Measurements from ENCODE around the gene PASK.

The PASK gene

DNA sequence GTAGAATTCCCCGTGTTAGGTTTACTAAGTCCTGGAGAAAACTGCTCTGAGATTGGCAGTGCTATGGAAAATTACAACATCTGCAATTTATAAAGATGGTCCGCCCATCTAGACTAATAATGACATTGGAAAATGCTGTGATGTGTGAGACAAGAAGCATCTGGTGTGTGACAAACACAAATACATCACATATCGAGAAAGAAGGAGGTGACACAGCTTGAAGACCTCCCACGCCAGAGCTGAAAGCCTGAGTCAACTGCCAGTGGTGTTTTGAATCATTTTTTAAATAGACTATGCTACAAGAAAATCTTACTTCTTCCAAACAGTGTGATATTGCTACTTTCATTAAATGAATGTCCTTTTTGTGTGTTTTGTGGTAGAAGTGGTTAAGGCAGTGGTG, 30.6 kb upstream of the PASK start:
- no peak for DNase-seq

DNA sequence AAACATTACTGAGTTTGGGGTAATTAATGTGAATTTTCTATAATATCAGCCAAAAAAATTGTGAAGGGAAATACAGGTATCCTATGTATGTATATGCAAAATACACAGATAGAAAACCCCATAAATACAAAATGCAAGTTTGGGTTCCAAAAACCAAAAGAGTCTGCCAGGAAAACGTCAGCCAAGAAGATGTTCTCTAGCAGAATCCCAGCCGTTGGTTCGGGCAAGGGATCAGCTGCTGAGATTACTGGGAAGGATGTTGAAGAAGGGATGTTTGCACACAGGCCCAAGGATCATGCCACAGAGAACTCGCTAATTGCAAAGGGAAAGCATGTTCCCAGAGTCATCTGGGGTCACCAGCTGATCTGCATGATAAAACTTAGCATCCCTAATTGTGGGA, 29.7 kb upstream of the PASK start:
- DNase-seq = no peak

DNA sequence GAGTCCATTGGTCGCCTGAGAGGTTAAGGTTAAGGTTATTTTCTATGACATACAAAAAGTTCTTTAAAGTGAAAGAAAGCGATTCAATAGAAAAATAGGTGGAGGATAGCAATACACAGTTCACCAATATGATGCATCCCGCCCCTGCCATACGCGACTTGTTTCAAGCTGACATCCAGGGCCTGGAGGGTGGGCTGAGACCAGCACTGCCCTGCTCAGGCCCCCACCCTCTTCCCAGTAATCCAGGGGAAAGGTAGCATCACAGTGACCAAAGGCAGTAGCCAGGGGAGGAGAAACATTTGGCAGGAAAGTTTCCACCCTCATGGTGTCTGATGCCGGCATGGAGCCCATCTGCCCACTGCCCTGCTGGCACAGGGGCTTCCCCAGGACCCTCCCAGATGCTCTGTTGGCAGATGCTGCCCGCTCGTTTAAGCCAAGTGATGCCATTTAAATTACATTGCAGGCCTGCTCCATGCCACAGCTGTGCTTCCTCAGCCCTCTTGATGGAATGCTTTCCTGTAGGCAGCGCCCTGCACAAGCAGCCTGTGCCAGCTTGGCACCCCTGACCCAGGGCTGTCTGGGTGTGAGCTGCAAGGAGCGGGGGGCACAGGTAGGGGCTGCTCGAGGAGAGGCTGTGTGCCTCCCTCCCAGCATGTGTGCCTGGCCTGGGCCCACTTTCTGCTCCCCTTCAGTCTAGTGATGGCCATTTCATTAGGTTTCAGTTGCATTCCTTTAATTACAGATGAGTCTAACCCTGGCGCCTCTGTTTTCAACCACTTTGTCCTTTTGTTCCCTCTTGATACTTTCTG, 28.5 kb upstream of the PASK start:
- no peak for DNase-seq

DNA sequence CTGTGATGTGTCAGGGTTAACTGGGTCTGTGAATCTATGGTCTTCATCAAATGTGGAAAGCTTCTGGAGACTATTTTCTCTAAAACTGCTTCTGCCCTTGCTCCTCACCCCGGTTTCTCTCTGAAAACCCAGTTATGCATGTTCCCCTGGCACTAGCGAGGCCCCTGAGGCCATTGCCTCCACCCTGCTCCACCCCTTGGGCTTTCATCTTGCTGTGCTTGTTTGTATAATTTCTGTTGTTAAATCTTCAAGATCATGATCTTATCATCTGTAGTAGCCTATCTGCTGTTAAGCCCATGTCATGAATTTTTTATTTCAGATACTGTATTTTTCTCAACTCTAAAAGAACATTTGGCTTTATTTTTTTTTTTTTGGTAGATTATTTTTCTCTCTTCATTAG, 24.3 kb upstream of the PASK start:
- no peak for DNase-seq

DNA sequence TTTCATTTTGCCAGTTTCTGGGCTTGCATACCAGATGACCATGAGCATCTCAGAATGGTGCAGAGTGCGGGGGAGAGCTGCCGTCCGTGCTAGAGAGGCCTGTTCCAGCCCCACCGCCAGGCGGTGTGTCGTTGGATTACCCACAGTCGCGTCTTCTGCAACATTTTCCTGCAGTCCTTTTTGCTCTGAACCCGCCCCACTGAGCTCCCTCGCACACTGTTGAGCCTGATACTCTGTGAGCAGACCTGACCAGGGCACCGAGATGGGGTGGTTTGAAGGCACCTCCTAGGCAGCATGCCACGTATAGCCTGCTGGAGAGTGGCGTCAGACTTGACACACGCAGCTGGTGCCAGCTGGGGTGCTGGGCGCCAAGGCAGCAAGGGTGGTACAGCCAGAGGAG, 19.1 kb upstream of the PASK start:
- no peak for DNase-seq

DNA sequence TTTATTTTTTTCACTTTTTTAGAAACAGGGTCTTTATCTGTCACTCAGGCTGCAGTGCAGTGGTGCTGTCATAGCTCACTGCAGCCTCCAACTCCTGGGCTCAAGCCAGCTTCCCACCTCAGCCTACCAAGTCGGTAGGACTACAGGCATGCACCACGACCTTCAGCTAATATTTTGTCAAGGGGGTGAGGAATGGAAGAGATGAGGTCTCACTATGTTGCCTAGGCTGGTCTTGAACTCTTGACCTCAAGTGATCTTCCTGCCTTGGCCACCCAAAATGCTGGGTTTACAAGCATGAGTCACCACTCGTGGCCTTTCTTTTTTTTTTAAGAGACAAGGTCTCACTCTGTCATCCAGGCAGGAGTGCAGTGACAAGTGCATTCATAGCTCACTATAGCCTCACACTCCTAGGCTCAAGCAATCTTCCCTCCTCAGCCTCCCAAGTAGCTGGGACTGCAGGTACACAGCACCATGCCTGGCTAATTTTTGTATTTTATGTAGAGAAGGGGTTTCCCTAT, 14.4 kb upstream of the PASK start:
- no peak for DNase-seq

DNA sequence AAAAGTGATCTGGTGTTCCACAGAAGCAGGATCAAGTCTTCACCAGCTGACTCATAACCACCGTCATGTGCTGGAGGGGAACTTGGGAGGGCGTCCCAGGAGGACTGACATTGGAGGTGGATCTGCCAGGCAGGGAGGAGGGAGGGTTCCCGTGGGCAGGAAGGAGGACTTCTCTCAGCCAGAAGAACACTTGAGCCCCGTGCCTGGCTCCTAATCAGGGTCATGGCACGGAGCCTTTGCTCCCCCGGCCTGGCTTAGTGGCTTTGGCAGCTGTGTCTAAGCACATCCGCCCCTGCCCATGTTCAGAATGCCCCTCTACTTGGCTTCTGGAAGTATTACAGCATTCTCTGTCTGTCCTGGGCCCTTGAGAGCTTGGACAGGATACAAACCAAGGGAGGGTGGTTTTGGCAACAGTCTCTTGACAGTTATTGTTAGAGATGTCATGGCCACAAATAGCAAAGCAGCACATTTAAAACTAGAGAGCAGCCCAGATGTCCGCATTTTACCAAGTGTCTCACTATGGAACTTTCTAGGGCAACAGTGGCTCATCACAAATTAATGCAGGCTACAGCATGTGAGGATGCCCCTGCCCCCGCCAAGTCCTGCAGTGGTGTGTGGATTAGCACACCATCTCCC, 12.5 kb upstream of the PASK start:
- DNase-seq = peak; percentile 54

DNA sequence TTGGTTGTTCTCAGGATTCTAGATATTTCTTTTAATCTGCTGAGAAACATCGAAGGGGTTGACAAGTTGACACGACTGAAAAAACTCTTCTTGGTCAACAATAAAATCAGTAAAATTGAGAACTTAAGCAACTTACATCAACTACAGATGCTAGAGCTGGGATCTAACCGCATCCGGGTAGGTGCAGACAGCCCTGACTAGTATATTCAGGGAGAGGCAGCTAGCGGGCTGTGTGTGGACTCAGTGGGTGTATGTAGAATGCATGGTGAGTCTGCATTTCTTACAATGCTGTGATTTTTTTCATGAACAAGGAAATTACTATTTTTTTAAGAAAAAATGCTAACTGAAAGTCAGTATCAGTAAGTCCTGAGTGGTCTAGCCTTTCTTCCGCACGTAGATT, 11.0 kb upstream of the PASK start:
- no peak for DNase-seq

DNA sequence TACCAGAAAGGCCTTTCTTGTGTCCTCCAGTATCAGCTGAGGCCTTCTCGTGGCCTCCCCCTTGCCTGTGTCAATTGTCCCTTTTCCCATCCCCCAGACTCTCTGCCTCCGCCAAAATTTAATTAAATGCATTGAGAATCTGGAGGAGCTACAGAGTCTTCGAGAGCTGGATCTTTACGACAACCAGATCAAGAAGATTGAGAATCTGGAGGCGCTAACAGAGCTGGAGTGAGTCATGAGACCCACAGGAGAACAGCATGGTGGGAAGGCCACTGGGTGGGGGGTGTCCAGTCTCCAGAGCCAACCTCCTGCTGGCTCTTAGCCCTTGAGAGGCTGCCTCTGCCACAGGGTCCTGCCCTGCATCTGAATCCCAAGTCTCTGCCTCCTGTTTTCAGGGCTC, 9.8 kb upstream of the PASK start:
- DNase-seq = no peak

DNA sequence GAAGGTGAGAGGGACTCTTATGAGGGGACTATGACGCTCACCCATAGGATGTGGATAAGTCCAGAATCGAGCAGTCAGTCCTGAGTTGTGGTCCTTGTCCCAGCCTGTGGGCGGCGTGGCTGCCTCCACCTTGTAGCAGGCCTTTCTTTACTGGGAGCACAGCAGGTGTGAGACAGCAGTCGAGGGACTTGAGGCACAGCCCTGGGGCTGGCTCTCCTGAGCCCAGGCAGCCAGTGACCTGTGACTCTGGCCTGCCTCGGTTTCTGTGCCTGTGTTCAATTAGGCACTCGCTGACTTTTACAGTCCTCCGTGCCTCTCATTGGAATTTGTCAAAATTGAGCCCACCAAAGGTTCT, 9.3 kb upstream of the PASK start:
- DNase-seq = no peak

DNA sequence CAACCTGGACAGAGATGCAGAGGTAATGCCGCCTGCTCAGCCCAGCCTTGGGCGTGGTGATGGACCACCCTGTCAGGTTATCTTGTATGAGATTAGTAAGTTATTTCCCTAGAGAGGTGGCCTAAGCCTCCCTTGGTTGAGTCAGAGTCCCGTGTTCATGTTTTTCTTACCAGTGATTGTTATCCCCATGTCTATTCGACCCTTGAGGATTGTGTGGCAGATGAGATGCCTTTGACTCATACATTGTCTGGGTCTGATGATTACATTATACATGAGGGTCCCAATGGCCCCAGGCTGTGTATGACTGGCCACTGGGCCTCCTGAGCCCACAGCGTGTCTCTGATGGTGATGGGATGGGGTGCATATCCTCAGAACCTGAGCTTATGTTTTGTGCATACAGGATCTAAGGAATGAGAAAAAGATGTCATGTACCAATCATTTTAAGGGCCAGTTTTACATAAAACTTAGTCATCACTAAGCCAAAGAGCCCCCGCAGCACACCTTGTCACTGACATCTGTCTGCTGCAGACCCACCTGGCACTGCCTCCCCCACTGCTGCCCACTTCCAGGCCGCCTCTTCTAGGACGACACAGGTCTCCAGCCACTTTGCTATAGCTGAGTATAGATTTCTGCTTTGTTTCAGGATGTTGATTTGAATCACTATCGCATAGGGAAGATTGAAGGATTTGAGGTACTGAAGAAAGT, 8.7 kb upstream of the PASK start:
- DNase-seq = peak; percentile 65

DNA sequence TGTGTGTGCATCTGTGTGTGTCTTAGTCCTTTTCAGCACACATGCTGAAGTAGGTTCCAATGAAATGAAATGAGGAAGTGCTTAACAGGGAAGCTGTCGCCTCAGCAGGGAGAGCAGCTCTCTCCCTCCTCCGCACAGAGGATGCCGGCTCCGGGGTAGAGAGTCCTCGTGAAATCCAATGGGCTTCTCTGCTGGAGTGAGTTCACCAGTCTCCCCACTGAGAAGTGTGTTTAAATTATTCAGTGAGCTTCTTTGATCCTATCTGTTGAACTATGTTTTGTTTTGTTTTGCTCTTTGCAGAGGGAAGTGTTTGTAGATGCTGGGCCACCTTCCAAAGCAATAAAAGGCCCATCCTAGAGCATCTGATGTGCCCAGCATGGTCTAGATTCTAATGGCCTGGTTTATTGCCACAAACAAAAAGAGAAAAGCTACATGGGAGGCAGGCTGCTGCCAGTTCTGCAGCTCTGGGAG, 7.7 kb upstream of the PASK start:
- no peak for DNase-seq

DNA sequence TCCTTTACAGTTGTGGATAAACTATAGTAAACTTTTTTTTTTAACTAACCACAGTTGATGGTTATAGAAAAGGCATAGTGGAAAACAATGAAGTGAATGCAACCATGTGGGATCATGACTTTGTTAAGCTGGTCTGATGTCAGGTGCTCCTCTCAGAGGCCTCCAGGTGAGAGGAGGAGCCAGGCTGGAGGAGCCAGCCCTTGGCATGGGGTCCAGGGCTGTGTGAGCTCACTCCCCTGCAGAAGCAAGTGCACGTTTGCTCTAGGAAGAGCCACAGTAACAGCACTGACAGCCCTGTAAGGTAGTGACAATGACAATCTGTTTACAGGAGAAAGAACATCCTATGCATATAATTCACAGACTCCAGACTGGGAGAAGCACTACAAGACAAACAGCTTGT, 6.7 kb upstream of the PASK start:
- no peak for DNase-seq

DNA sequence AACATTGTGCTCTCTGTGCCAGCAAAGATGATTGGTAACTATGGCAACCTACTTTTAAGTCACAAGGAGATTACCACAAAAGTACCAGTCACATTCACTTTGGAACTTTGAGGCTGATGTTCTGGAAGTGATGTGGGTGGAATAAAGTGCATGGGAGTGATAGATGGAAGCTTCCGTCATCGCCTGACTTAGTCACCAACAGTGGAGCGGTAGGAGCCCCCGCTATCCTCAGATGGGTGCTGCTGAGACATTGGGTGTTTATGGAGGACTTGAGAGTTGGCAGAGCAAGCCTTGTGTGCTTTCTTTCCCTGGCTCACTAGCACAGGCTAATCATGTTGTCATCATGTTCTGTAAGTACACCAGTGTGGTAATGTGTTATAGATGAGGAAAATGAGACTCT, 5.6 kb upstream of the PASK start:
- no peak for DNase-seq

DNA sequence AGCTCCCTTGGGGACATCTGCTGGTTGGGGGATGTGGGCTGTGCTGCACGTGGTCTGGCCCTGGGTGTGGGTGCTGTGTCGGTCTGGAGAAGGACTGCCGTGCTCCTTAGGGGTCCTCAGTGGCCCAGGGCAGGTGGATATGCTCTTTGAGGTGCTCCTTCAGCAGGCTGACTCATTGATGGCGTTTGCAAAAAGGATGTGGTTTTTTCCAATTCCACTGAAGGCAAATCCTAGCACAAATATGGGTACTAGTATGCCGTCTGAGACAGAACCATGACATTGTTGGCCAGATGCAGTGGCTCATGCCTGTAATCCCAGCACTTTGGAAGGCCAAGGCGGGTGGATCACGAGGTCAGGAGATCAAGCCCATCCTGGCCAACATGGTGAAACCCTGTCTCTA, 4.3 kb upstream of the PASK start:
- DNase-seq = no peak

DNA sequence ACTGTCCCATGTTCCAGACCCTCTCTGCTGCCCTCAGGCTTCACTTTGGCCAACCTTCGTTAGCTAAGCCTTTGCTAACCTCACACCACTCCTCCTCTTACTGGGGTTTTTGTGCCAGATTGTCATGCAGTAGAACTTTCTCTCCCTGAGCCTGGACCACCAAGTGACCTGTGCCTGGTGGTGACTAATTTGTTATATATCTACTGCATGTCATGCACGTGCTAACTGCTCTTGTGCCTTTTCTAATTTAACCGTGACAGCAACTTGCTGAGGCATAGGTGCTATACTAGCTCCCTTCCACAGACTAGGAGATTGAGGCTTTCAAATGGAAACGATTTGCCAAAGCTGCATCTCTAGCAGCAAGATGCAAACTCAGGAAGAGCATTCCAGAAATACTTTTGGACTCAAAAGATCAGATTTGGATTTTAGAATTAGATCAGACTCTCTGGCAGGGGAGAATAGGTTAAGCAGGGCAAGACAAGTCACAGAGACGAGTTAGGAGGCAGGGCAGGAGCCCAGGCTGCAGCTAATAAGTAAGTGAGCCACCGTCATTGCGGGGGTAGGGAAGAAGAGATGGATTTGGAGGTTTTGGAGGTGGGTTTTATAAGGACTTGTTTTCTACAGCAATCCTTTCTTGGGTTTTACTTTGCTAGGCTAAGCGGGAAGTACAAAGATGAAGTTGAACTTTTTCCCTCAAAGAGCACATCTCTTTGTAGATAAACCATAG, 2.8 kb upstream of the PASK start:
- no peak for DNase-seq

DNA sequence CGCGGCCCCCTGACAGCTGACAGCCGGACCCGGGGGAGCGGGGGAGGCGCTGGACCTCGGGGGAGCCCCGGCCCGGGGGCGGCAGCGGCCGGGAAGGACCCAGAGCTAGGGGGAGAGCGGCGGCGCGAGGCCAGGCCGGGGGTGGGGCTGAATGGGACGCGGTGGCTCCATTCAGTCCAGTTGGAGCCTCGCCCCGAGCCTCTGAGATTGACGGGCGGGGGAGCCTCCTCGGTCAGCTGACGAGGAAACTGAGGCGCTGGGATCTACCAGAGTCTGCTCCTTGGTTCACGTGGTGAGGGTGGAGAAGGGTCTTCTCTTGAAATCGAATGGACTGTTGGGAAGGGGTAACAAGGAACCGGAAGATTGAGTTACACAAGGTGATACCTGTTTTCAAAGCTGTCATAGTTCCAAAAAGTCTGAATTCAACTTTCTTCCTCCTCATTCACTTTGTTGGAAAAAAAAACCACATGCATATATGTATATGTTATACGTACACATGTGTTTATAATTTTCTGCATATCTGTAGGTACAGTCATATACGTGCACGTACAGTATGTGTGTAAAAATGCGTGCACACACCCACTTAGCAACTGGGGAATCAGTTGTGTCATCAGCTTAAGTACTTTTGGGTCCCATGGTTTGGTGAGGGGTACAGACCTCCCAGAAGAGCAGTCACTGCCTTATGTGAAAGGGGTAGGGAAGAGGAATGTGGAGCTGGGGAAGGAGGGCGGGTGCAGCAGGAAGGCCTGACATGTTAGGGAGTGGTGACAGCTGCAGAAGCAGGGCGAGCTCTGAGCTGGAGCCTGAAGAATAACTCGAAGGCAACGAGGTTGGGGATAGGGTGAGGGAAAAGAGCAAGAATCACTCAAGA, 1.6 kb upstream of the PASK start:
- no peak for DNase-seq

DNA sequence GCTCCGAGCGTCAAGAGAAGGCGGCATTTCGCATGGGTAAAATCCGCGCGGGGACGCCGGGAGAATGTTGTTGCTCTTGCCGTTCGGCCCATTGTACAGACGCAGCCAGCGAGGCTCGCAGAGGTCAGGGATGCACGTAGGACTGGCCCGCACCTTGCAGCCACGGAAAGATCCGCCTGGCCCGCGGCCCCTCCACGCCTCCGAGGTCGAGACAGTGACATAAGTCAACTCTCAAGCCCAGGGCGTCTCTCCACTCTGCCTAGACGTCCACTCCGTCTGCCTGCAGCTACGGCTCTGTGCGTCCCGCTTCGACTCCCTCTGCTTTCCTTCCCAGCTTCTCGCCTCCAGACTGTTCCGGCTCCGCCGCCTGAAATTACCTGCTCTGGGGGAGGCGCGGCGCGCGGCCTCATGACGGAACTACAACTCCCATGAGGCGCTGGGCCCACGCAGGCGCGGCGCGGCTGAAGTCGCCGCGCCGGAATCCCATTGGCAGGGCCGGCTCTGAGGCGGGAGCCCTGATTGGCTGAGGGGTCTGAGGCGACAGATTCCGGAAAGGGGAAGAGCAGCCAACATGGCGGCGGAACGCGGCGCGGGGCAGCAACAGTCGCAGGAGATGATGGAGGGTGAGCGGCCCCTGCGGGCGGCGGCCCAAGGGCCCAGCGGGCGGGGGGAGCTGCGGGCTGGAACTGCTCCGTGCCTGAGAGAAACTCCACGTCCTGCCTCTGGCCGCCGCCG, 820 bp upstream of the PASK start, which contains the start of gene PPP1R7:
Gene PPP1R7, plus strand, starts transcription at position 543 of the 735 bp plus-strand sequence. Its CDS starts 29 bp downstream, at position 572.
- peak; percentile 88 for DNase-seq

DNA sequence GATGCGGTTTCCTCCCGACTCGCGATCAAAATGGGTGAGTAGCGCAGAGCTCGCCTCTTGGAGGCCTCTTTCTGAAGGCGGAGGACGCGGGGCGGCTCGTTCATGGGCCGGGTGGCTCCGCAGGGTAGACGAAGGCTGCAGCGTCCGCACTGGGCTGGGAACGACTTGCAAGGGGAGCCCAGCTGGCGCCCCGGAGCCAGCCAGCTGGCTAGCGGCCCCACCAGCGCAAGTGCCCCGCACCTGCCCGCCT, 328 bp upstream of the PASK start:
- no peak for DNase-seq

DNA sequence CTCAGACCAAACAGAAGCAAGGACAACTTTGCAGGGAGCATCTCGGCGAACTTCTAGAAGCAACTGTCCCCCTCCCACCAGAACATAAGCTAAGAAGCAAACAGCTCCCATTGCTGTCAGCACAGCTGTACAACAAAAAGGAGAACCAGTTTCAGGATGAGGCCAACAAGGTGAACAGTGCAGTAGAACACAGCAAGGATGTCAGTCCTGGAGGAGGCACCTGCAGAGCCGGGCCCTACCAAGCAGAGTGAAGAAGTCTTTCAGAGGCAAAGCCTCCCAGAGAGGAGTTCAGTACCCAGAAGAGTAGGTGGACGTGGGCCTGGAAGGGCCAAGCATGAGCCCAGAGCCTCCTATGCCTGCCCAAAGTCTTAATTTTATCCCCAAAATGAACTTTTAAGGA, 1.0 kb downstream of the PASK start:
- DNase-seq = no peak

DNA sequence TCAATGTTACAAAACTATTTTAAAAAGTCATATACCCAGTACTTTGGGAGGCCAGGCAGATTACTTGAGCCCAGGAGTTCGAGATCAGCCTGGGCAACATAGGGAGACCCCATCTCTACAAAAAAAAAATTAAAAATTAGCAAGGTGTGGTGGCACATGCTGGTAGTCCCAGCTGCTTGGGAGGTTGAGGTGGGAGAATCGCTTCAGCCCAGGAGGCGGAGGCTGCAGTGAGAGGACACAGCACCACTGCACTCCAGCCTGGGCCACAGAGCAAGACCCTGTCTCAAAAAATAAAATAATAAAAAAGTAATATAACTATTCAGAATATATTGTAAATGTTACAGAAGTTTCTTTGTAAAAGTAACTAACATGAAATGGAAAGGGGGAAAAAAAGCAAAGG, 1.9 kb downstream of the PASK start:
- no peak for DNase-seq

DNA sequence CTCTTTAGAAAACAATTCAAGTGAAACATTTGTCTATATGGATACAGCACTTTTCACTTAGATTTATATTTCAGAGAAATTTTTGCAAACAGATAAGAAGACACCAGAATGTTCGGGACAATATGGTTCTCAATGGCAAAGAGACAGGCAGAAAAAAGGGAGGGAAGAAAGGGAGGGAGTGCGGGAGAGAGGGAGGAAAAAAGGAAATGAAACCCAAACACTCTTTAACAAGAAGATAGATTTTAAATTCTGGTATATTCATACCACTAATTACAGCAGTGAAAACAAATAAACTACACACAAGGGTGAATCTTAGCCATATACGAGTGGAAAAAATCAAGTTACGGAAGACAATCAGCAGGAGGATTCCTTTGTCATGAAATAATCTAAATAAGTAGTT, 3.0 kb downstream of the PASK start:
- no peak for DNase-seq
